Measurements from ENCODE around the gene XXYLT1.
"Not testable (repeated sequence)": the region's sequence is repeated elsewhere in the genome, so short reads cannot be mapped to it uniquely, and the experiment has no call there.

The XXYLT1 gene

DNA sequence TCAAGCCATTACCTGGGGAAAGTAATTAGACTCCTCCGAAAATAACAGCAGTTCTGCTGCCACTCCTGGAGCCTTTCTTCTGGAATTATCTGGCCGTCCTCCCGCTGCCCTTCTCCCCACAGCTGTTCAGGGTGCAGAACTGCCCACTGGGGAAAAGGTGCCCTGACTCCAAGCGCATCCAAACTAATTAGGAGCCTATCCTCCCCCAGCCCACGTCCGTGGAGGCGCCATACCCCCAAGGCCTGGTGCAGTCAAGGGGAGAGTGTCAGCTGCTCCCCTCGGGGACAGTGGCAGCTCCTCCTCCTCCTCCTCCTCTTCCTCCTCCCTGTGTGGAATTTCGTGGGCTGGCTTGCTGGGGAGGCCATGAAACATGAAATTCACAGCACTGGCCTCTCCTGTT, 177.2 kb downstream of the XXYLT1 start:
- no peak for DNase-seq

DNA sequence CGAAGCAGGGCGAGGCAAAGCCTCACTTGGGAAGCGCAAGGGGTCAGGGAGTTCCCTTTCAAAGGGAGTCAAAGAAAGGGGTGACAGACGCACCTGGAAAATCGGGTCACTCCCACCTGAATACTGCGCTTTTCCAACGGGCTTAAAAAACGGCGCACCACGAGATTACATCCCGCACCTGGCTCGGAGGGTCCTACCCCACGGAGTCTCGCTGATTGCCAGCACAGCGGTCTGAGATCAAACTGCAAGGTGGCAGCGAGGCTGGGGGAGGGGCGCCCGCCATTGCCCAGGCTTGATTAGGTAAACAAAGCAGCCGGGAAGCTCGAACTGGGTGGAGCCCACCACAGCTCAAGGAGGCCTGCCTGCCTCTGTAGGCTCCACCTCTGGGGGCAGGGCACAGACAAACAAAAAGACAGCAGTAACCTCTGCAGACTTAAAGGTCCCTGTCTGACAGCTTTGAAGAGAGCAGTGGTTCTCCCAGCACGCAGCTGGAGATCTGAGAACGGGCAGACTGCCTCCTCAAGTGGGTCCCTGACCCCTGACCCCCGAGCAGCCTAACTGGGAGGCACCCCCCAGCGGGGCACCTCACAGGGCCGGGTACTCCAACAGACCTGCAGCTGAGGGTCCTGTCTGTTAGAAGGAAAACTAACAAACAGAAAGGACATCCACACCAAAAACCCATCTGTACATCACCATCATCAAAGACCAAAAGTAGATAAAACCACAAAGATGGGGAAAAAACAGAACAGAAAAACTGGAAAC, 182.9 kb downstream of the XXYLT1 start:
- not testable (repeated sequence) for DNase-seq

DNA sequence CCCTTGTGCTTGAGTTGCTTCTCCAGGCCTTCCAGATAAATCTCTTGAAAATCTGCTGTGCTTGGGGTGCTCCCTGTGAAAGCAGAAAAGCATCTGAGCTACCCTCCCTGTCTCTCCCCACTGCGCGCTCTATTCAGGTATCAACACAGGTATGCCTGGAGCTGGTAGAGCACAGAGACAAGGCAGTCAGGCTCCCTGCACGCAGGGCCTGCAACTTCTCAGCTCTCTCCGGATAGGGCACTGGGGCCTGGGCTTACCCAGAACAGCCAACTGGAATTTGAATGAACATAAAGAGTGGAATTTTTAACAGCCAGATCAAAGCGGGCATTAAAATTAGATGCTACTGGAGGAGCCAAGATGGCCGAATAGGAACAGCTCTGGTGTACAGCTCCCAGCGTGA, 183.6 kb downstream of the XXYLT1 start:
- DNase-seq, result no peak

DNA sequence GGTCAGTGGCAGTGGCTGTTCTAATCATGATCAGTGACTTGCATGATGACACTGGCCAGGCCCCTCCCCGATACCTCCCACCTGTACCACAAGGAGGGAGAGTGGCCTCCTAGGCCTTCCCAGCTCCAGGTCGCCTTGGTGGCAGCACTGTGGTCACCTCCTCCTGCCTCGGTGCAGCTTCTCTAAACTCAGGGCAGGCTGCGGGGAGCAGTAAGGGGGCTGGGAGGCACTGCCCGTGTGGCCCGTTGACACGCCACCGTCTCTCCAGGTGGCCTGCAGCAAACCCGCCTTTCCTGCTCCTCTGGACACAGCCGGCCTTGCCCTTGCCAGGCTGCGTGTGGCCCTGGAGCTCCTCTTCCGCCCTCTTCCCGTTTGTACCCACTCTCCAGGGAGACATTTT, 184.1 kb downstream of the XXYLT1 start:
- DNase-seq, result no peak

DNA sequence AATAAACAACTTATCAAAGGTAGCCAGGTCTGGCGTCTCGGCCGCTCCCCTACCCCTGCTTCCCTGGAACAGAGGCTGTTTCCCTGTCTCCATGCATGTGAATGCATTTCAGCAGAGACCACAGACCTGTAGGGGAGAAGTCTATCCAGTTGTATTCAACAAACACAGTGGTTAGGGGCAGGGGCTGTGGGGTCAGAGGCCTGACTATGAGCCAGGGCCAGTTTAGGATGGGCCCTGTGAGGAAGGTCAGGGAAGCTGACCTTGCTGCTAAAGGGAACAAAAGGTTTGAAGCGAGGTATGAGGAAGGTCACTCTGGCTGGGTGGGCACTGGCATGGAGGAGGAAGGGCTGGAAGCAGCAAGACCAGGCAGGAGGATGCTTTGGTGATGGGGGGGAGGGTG, 184.6 kb downstream of the XXYLT1 start:
- no peak for DNase-seq

DNA sequence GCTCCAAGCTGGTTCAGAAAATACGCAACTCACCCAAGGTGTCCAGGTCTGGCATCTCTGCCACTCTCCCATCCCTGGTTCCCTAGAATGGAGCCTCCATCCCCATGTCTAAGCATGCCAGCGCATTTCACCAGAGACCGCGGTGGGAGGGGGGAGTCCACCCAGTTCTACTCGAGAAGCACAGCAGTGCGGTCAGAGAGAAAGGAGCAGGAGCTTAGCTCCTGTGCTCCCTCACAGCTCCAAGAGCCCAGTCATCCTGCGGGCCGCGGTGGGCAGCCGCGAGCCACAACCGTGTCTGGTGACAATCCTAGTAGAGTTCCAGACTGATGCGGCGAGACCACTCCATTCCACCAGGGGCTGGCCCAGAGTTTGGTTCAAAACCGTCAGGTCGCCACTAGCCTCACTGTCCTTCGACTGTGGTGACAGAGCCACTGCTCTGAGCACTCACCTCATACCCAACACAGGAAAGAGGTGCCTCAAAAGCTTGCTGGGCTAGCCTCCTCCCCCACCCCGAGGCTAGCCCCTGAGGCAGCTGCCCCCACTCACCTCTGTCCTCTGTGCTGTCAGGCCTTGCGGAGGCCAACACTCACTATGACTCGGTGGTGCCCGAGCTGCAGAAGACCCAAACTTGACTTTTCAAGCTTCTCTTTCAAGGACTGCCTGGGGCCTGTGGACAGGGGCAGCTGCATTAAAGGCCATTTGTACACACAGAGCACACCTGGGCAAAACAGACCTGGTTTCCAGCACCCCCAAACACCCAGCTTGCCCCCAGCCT, 185.4 kb downstream of the XXYLT1 start:
- no peak for DNase-seq

DNA sequence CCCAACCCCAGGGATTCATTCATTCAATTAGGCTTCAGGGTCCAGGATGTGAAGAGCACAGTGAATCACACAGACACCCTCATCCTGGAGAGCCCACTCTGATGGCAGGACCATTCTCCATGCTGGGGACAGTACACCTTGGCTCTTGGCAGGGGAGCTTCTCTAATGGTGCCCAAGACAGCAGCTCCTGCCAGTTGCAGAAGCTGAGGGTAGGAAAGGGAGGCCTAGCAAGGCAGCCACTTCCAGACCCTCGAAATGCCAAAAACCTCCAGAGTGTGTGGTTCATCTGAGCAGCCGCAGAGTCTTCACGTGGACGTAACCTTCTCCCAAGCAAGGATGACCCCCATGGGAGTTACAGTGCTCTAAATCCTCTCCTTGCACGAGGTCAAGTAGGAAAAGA, 186.2 kb downstream of the XXYLT1 start:
- DNase-seq, result no peak

DNA sequence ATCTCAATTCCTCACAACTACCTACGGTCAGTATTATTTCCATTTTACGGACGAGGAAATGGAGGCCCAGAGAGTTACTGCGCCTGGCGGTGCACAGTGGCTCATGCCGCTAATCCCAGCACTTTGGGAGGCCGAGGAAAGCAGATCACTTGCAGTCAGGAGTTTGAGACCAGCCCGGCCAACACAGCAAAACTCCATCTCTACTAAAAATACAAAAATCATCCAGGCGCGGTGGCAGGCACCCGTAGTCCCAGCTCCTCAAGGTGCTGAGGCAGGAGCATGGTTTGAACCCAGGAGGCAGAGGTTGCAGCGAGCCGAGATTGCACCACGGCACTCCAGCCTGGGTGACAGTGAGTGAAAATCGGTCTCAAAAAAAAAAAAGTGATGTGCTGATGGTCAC, 187.3 kb downstream of the XXYLT1 start:
- DNase-seq, result no peak

DNA sequence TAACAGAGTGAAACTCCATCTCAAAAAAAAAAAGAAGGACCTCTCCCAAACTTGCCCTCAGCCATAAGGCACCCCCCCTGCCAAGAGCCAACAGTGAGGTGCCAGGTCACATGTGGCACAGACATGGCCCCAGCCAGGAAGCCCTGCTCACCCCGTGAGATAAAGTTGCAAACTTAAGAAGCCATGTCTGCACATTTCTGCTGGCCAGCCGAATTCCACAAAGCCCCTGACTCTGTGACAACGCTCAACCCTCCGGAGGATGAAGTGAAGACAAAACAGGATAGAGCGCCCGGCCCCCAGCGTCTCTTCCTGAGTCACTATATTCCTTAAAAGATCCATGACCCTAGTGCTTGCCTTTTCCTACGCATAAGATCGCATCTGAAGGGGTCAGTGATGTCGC, 188.1 kb downstream of the XXYLT1 start:
- no peak for DNase-seq

DNA sequence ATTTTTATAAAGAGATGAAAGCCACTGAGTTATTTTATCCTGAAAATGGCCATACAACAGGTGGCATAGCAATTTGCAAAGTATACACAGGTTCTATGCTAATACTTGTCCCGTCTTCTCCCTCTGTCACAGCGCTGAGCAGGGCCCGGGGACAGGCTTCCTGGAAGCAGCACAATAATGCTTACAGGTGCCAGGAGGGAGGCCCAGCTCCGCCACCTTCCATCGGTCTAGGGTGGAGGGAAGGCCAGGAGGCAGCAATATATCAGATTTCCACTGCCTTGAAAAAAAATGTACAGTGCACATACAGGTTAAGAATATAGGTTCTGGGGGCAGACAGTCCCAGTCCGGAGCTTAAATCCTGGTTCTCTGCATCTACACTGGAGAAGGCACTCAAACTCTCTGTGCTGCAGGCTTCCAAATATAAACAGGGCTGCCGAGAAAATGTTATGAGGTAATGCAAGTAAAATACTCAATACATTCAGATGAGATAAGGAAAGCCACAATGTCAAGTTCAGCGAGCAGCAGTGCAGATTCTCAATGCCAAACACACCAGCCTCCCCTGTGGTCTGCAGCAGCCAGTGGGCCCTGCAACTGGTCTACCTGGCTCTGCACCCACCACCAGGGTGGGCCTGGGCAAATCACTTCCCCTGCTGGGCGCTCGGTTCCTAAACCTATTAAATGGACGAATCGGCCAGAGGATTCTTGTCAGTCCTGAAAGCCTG, 189.6 kb downstream of the XXYLT1 start:
- DNase-seq, result no peak

DNA sequence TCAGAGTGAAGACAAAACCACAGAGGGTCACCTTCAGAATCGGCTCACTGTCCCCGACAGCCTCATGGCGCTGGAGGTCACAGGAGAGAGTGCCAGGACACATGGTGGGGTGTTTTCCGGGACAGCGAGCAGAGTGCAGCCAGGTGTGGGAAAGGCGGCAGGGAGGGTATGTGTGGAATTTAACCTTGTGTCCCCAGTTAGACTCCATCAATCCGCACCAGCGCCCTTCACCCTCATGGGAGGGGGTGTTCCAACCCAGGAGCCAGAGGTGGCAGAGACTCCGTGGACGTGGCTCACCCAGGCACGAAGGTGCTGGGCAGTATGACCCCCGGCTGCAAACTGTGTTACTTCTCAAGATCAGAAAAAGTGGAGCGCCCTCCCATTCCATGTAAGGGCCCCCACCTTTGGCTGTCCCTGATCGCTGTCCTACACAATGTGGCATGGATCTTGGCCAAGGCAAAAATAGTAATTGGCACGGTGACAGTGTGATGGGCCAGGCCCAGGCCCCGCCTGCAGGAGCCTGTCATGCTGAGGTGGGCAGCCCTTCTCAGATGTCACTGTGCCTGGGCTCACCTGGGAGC, 190.3 kb downstream of the XXYLT1 start:
- no peak for DNase-seq

DNA sequence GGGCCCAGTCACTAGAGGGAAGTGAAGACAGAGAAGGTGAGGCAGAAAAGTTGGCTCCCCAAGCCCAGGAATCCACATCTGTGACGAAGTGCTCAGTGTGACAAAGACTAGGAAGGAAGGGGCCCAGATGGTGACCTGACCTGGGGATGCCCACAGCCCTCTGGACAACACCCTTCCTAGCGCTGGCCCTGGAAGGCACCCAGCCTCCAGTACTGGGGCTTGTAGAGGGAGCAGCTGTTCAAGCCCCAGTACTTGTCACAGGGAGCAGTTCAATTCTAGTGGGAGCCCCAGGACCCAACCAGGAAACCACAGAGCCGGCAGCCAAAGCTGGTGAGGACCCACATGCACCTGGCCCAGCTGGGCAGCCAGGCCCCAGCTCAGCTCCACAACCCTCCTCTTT, 190.8 kb downstream of the XXYLT1 start:
- no peak for DNase-seq

DNA sequence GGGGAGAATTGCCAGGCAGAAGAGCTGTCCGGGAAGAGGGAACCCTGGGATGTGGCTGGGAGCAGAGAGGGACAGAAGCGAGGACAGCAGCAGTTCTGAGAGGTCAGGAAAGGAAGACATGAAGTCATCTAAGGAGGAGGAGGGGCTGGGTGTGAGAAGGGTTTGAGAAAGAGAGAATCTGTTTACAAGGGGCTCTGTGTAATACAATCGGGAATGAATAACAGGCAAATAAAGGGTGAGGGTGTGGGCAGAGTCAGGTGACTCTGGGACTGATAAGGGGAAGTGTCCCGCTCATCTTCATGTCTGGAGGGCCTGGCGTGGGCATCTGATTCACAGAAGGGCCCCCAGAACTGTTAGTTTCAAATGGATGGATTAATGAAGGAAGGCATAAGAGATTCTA, 191.3 kb downstream of the XXYLT1 start:
- DNase-seq, result no peak

DNA sequence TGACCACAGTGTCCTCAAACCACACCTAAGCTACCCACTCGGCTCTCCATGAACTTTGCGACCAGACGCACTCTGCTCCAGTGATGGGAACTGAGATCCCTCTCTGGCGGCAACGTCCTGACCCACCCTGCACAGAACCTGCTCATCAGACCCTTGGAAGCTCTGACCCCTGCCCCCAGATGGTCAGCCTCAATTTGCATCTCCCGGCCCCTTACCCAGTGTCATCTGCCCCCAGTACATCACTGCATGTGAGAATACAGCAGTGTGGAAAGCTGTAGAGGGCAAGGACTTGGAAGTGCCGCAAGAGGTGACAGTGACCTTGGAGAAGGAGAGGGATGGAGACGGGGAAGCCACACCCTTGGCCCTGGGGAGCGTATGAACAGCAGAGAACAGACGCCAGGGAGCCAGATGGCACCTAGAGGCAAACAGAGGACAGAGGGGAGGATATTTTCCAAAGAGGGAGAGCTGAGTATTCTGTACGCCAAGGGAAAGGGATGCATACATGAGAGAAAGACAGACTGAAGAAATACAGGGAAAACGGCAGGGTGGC, 192.0 kb downstream of the XXYLT1 start:
- no peak for DNase-seq

DNA sequence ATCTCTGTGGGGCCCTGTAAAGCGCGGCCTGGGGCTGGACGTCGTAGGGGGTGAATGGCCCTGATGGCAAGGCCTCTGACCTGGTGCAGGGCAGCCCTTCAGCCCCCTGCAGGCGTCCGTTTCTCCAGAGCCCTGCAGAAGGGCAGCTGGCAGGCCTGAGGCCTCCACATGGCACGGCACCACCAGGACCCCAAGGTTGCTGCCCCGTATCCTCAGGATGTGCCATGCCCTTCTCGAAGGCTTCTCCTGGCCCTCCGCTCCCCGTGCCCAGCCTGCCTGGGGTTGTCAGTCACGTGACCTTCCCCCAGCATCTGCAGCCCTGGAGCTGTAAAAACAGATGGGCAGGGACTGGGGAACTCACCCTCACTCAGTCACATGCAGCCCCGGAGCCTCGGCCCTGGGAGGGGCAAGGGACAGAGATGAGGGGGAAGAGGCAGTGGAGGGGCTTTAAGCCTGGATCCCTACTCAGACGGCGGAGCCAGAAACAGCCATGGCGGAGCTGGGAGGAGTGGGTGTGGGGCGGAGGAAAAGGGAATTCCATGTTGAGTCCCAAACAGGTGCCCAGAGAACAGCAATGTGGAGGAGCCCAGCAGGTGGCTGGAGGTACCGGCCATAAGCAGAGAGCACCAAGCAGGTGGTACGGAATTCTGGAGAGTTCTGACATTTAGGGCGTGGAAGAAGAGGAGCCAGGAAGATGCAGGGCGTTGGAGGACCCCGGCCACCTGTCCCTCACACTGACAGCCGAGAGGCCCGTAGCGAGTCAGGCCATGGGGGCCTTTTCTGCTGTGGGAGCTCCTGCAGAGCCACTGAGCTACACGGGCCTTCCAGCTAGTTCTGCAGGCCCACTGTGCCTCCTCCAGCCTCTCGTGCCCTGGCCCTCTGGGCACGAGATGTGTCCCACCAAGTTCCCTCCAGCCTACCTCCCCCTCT, 193.1 kb downstream of the XXYLT1 start:
- DNase-seq, result no peak

DNA sequence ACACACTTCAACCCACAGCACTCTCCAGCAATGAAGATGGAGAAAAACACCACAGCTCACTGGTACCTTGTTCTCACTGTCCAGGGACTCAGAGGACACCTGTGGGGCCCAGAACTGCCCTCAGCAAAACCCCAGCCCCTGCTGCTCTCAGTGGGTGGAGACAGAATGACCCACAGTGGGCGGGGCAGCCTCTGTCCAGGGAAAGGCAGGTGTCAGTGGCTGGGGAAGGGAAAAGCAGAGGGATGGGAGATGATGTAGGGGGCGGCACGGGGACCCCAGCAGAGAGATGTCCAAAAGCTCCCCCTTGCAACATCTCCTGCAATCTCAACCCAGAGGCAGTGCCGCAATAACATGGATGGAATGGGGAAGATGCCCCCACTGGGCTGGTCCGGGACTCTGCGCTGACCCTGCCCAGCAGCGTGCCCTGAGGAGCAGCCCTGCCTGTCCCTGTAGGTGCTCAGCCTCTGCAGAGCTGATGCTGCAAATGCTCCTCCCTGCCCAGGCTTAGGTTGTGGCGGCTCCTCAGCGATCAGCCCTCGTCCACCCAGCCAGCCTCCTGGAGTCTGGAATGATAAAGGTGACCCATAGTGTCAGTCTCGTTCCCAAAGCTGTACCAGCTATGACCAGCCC, 193.9 kb downstream of the XXYLT1 start:
- no peak for DNase-seq

DNA sequence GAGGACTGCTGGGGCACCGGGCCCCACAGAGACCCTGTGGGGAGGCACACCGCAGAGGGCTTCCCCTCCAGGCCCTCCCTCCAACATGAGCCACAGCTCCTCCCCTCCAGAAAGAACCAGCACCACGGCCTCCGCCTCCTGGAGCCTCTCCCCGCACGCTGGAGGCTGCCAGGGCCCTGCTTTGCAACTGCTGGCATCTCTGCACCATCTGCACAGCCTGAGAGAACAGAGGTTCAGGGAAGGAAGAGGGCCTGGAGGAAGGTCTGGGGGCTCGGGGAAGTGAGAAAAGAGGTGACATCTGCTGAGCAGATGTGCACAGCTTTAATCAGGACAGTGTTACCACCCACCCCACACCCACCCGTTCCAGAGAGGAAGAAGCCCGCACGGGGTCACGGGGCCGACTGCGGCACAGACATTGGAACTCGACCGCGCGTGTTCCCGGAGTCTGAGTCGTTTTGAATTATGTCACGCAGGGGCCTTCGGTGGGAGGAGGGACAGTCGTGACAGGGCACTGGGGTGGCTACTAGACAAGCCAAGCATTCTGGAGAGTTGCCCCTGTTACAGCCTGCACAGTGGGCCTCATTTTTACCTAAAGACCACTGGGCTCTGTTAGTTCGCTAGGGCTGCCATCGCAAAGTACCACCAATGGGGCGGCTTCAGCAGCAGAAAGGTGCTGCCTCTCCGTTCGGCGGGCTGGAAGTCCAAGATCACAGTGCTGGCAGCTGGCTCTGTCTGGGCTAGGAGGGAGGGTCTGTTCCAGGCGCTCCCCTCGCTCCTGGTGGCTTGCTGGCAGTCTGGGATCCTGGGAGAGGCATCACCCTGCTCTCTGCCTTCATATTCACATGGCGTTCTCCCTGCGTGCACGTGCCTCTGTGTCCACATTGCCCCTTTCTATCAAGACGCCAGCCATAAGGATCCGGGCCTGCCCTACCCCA, 194.8 kb downstream of the XXYLT1 start:
- DNase-seq, result no peak

DNA sequence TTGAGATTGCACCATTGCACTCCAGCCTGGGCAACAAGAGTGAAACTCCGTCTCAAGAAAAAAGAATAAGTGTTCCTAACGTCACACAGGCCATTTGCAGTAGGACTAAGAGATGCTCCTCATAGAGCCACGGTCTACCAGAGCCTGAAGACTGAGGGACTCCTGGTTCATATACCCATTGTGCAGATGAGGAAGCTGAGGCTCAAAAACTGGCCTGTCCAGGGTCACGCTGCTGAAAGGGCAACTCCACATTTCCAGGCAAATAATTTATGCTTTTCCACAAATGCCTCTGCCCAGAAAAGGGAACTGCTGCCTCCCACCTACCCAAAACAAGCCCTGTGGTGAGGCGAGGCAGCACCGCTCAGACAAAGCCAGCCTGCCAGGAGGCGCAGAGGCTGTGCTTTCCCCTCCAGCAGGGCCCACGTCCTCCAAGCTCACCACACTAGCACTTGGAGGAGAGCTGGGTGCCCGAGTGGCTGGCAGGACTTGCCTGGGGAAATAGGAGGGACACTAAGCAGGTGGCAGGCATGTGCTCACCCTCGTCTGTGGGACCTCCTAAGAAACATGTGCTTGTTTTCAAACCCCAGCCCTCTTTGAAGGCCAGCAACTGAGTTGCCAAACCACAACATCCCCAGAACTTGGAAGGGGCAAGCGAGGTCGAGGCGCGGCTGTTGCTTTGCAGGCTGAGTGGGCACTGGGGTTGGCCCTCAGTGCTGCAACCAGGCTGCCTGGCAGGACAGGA, 195.6 kb downstream of the XXYLT1 start:
- DNase-seq, result no peak
